Astrocyte (in vitro differentiated cells and primary cell): ENCODE measurements around the gene TMEM9.

Experiments
- CTCF ChIP-seq: IDR thresholded peaks from 2 replicates; pipeline ENCODE4 v1.5.1; 2011; ENCODE audit warnings: low read depth, mild to moderate bottlenecking, inconsistent platforms, low read length, moderate library complexity; ENCODE audit not compliant: insufficient read depth
- EZH2 ChIP-seq: IDR thresholded peaks from 2 replicates; pipeline ENCODE4 v1.6.1; 2012; ENCODE audit warnings: mild to moderate bottlenecking, low read length, inconsistent platforms; ENCODE audit not compliant: insufficient read depth

DNA sequence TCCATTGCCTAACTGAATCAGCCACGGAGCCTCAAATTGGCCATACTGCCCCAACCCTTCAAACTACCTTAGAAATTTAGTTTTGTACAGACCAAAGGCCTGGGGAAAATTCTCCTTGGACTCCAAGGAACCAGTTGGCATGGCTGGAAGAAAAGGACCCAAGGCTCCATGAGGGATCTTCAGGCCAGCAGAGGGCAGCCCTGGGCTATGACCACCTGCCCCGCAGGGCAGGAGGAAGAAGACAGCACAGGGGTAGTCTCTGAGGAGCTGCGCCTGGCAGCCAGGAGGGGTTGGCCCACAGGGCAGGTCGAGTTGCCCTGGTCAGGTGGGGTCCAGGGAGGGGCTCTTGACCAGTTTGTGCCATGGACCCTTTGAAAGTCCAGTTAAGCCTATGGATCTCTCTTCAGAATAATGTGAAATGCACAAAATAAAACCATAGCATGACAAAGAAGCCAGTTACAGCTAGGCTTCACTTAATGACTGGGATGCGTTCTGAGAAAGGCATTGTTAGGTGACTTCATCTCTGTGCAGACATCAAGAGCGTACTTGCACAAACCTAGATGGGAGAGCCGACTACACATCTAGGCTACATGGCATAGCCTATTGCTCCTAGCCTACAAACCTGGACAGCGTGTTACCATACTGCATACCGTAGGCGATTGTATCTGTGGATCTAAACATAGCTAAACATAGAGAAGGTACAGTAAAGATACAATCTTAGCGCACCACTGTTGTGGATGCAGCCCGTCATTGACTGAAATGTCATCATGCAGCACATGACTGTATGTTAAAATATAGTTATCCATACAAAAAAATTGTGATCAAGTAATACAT is 68.2 kb downstream of the TMEM9 start:
- TF ChIP-seq CTCF: peak; percentile 22
- no peak for TF ChIP-seq EZH2
